Activated T-cell treated with anti-CD3 and anti-CD28 coated beads, Interleukin-2, amount 50 U/mL, for 72 hours (primary cell): ENCODE results near the gene CTSA. TPM values are rescaled to one million over a fixed set of nuclear protein-coding genes. Genes with fewer than 3 reads are reported as not detected.

Experiments
- ATAC-seq, 2 donors: fragments of 150-1000 bp; cut with Tn5 transposase; replicated peaks in 1 of 2; 2 replicates each; pipeline ENCODE4 v1.10.0; 2021; ENCODE audit warnings: moderate library complexity in 2 of 2, mild to moderate bottlenecking in 1 of 2
- DNase-seq, 2 donors: peaks; one replicate each; pipeline ENCODE4 v3.0.0; 2021 to 2022; ENCODE audit warnings: mixed read lengths in 1 of 2
- H3K27ac Mint-ChIP-seq: one replicate; pipeline ENCODE4 v1.8.0; 2022; ENCODE audit warnings: mild to moderate bottlenecking, moderate library complexity, mixed read lengths
- H3K27me3 Mint-ChIP-seq: one replicate; pipeline ENCODE4 v1.8.0; 2022; ENCODE audit warnings: low read depth, mixed read lengths
- H3K36me3 Mint-ChIP-seq, 2 donors: one replicate each; pipeline ENCODE4 v1.8.0; 2022; ENCODE audit warnings: mixed read lengths in 2 of 2, mild to moderate bottlenecking in 1 of 2; ENCODE audit not compliant: insufficient read depth in 2 of 2
- H3K4me1 Mint-ChIP-seq: one replicate; pipeline ENCODE4 v1.8.0; 2022; ENCODE audit warnings: low read depth, mixed read lengths
- H3K4me3 Mint-ChIP-seq, 2 donors: one replicate each; pipeline ENCODE4 v1.8.0; 2022; ENCODE audit warnings: mild to moderate bottlenecking in 2 of 2, mixed read lengths in 2 of 2, moderate library complexity in 2 of 2
- H3K9me3 Mint-ChIP-seq, 2 donors: one replicate each; pipeline ENCODE4 v1.8.0; 2022; ENCODE audit warnings: mixed read lengths in 2 of 2
- total RNA-seq, 2 donors: library from RNA; stranded (reverse); gene quantifications; one replicate each; pipeline ENCODE4 v1.2.3, GENCODE V29; 2022

CTSA gene
- total RNA-seq, 2 donors from 2014 or later, result 37.0 to 59.1 TPM

DNA sequence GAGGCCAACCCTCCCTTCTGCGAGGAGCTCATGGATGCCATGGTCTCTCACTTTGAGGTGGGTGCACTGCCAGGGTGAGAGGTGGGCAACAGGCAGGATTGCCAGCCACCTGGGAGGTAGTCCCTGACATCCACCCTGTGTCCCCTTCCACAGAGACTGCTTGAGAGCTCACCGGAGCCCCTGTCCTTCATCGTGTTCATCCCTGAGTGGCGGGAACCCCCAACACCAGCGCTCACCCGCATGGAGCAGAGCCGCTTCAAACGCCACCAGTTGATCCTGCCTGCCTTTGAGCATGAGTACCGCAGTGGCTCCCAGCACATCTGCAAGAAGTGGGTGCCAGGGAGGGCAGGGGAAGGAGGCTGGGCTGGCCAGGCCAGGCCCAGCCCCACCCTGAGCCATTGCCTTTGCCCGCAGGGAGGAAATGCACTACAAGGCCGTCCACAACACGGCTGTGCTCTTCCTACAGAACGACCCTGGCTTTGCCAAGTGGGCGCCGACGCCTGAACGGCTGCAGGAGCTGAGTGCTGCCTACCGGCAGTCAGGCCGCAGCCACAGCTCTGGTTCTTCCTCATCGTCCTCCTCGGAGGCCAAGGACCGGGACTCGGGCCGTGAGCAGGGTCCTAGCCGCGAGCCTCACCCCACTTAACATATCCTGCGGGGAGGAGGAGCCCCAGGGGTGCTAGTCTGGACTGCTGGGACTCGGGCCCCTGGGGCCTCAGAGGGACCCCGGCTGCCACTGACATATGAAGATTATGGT lies 56.2 kb downstream of the CTSA start:
- ATAC-seq, result no peak
- Mint-ChIP-seq H3K9me3 (no peaks in the 10 kb centered on the region), H3K27me3 (no peaks in the 10 kb centered on the region), H3K27ac (no peak overlapping the region), H3K4me3 (no peak overlapping the region), H3K4me1 (peaks cover 22% of the 10 kb centered on the region), H3K36me3 (peaks cover 8 to 20% of the 10 kb centered on the region in 2 donors)
- no peak for DNase-seq

DNA sequence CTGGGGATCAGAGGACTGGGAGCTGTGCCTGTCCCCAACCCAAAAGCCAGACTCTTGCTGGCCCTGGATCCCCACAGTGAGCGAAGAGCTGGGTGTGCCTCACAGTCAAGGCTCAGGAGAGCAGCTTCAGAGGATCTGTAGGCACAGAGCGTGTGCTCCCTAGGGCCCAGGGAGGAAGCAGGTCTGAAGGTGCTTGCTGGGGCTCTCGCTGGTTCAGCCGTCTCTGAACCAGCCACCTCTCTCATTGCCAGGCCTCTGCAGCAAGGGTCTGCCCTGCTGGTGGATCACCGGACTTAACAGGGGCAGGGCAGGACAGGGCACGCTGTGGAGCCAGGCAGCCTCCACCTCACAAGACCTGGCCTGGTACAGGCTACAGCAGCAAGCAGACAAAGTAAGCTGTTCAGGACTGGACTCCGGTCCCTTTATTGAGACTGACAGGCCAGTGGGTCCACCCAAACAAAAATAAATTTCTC lies 57.2 kb downstream of the CTSA start:
- Mint-ChIP-seq H3K9me3 (no peaks in the 10 kb centered on the region), H3K36me3 (peaks cover 8 to 16% of the 10 kb centered on the region in 2 donors), H3K4me3 (no peak overlapping the region), H3K27me3 (no peaks in the 10 kb centered on the region), H3K27ac (no peak overlapping the region), H3K4me1 (peaks cover 21% of the 10 kb centered on the region)
- ATAC-seq (no peak), DNase-seq (no peak)

Other genes with a start within 250 kb of the CTSA start
- gene WFDC11, start 221.1 kb upstream of the CTSA start, total RNA-seq, result not detected
- gene WFDC13, start 189.3 kb upstream of the CTSA start, total RNA-seq, result not detected
- not detected for gene WFDC10B, start 186.3 kb upstream of the CTSA start, total RNA-seq
- gene SPINT4, start 169.0 kb upstream of the CTSA start, total RNA-seq, result not detected
- under 1 TPM in 1 of 2 donors, not detected in 1; 0.67 TPM for gene WFDC3, start 99.5 kb upstream of the CTSA start, total RNA-seq
- gene DNTTIP1, start 99.4 kb upstream of the CTSA start, total RNA-seq, result 10 to 100 TPM; 35.0 to 36.3 TPM
- 100 to 1,000 TPM; 171 to 197 TPM for gene UBE2C, start 78.7 kb upstream of the CTSA start, total RNA-seq
- gene TNNC2, start 64.0 kb upstream of the CTSA start, total RNA-seq, result under 1 TPM in 1 of 2 donors, not detected in 1; 0.49 TPM
- 1 to 10 TPM; 1.8 to 2.4 TPM for gene SNX21, start 57.5 kb upstream of the CTSA start, total RNA-seq
- 10 to 100 TPM; 27.9 to 34.3 TPM for gene ACOT8, start 33.9 kb upstream of the CTSA start, total RNA-seq
- gene ZSWIM3, start 33.7 kb upstream of the CTSA start, total RNA-seq, result 1 to 10 TPM; 6.5 to 6.7 TPM
- gene ZSWIM1, start 10.1 kb upstream of the CTSA start, total RNA-seq, result 10 to 100 TPM; 11.4 to 13.9 TPM
- under 1 TPM; 0.46 to 0.90 TPM for gene SPATA25, start 3.7 kb upstream of the CTSA start, total RNA-seq
- 1 to 10 TPM; 2.1 to 3.2 TPM for gene NEURL2, start 127 bp upstream of the CTSA start, total RNA-seq
- gene PLTP, start 20.8 kb downstream of the CTSA start, total RNA-seq, result 10 to 100 TPM in 1 of 2 donors, 1 to 10 TPM in 1; 8.9 to 18.0 TPM
- 10 to 100 TPM; 38.7 to 42.0 TPM for gene PCIF1, start 43.3 kb downstream of the CTSA start, total RNA-seq
- gene ZNF335, start 80.9 kb downstream of the CTSA start, total RNA-seq, result 10 to 100 TPM; 28.4 to 29.8 TPM
- under 1 TPM in 1 of 2 donors, not detected in 1; 0.14 TPM for gene MMP9, start 117.6 kb downstream of the CTSA start, total RNA-seq
- 1 to 10 TPM; 1.2 to 3.2 TPM for gene SLC12A5, start 137.9 kb downstream of the CTSA start, total RNA-seq
- 10 to 100 TPM; 18.2 to 19.2 TPM for gene NCOA5, start 198.6 kb downstream of the CTSA start, total RNA-seq
- 1 to 10 TPM; 3.6 to 4.2 TPM for gene CD40, start 227.0 kb downstream of the CTSA start, total RNA-seq